ENCODE results near the gene EYS.
"Not testable (repeated sequence)": the region's sequence is repeated elsewhere in the genome, so short reads cannot be mapped to it uniquely, and the experiment has no call there.

The EYS gene

DNA sequence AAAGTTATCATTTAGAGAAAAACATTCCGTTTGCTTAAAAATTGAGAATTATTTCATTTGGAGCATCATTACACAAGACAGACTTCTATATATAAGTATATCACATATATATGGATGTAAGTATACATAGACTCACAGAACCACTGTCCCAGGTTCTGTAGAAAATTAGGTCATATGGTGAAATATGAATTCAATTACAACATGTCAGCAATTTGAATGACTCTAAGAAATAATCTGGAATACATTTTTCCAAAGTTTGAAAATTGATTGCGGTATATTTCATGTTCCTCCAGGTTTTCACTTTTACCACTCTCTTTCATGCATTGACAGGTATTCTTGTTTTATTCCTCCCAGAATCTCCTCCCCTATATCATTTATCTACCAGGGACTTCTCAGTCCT lies 1179.1 kb downstream of the EYS start:
- DNase-seq: no peak

DNA sequence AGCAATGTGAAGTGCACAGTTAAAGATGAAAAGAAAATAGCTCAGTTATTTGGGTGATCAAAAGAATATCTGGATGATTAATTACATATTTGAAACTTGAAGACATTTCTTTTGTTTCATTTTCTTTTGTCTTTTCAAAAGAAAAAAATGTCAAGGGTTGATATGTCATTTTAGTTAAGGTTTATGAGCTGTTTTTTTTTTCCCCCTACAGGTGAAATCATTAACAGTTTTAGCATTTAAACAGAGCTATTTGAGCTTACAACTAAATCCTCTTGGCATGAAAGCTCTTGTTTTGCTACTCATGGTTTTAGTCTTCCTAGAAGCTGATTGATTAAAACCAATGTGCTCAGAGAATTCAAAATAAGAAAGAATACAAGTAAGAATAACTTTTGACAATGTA lies 1184.2 kb downstream of the EYS start:
- DNase-seq: peak in 1 of 3 experiments; percentile 21

- no peak for DNase-seq
These were observed 1187.0 kb downstream of the EYS start for GRCh38 chr6:64520050-64520449.

- DNase-seq: no peak
These were observed 1190.6 kb downstream of the EYS start for GRCh38 chr6:64516393-64516792.

DNA sequence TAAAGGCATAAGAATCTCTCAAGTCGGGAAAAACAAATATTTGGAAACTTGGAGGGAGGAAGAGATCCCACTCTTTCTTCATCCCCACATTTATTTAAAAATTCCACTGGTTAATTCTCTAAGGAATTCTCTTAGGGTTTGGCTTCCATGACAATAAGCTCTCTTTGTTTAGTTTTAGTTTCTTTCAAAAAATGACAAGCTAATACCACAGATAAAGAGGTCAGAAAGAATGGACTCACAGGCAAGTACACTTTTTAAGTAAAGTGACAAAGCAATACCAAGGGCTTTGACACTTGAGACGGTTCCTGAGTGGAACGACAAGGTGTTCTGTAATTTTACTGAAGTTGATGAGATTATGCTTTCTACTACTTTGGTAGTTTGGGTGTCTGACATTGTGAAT lies 1199.4 kb downstream of the EYS start:
- DNase-seq: no peak

- no peak for DNase-seq
These were observed 1201.7 kb downstream of the EYS start for GRCh38 chr6:64505312-64505711.

DNA sequence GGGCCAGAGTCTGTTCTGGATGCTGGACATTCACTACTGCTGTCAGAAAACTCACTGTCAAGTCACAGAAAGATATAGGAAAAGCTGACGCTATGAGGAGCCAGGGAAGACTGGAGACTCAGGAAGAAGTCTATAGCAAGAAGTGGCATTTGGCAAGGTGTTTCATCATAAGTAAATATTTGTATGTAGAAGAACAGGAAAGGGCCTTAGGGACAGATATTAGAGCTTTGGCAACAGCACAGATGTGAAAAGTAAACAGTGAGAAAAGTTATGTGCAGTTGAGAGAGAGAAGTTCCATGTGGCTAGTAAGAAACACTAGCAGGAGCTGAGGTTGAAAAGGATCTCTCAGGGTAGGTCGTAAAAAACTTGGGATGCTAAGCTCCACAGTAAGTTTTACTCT lies 1202.5 kb downstream of the EYS start:
- DNase-seq: no peak

DNA sequence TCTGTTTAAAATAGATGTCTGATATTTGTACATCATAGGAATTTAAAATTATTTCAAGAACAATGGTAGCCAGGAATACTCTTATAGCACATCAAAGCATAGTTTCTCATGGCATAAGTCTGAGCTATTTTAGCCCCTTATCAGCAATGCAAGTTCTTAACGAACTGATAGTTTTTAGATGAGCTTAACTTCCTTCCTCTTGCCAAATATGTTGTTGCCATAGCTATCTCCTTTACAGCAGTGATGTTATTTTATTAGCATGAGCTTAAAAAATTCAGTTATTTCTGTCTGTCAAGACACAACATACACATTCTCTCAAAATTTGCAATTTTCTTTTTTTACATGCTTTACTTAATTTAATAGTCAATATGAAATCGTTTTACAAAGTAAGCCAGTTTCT lies 1204.2 kb downstream of the EYS start:
- no peak for DNase-seq

DNA sequence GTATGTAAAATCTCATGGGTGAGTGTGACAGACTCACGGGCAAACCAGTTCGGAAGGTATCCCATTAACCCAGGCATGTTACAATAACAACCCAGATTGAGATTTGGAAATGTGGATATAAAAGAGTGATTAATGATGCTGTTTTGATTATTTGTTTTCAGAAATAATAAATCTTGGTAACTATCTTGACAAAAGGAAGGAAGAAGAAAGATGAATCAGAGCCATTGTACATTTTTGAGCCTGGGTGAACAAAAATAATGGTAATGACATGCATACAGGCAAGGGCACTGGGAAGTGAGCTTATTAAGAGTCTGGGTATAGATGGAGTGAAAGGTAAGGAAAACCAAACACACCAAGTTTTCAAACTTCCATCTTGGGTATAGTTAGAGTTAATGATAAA lies 1209.4 kb downstream of the EYS start:
- DNase-seq: no peak

GRCh38 chr6:64489763-64490162 lies 1217.3 kb downstream of the EYS start:
- DNase-seq: peak in 1 of 3 experiments; percentile 60

DNA sequence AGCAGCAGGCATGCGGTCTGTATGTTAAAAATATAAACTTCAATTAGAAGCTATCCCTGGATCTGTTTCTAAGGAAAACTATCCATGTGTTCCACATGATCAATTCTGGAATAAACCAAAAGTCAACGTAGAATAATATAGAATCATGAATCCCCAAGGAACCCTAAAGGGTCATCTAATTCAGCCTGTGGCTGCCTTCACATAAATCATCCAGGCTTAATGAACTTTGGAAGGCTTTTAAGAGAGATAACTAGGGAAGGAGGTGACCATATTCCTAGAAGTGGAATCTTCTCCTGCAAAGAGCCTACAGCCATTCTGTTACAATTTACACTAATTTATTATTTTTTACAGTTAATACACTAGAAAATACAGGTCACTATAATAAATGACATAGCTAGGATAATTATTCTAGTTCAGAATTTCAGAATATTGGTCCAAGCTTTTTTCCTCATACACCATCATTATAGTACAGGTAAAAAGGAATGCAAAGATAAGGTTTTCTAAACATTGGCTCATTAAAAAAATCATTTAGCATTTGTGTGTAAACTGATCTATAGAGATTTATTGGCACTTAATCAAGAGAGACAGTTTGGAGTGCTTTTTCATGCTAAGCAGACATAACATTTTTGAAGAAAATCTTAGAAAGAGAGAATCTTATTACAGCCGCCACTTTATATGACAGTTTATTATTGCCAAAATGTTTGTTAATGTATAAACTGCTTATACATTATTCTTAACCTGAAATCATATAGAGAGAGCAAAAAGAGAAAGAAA lies 1220.3 kb downstream of the EYS start:
- peak in 2 of 3 experiments; percentile 5 to 68 for DNase-seq

DNA sequence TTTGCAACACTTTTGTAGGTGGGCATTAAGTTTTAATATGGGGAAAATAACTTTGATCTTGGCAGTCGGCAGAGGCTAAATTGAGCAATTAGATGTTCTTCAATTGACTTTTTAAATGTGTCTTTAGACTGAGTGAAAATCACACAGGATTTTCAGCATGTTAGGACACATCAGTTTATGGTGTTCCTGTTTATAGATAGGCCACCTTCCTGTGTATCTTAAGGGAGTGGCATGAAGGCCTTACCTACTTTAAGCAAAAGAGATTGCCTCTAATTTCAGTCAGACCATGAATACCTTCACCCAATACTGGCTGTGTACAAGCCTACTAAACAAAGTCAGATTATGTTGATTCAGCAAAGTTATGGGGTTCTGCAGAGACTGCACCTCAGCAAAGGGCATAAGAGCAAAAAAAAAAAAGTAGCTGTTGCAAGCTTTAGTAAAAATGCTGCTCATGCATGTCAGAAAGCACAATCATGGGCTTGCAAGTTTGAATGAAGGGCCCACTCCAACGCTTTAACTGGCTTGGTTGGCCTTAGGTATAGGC lies 1223.0 kb downstream of the EYS start:
- no peak for DNase-seq

GRCh38 chr6:64482631-64483030 lies 1224.4 kb downstream of the EYS start:
- no peak for DNase-seq

DNA sequence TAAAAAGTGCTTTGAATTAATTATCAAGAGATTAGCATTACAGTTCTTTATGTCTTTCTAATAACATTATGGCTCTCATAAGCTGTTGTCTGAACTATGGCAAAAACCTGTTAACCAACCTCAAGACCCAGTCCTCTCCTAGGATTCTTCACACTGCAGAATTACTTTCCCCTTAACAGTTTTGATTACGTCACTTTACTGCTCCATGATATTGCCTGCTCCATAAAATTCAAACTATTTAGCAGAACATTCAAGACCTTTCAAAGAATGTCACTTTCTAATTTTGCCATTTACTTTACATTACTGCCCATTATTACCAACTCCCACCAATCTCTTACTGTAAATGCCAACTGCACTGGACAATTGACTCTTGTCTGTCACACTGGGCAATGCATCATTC lies 1227.9 kb downstream of the EYS start:
- DNase-seq: no peak

GRCh38 chr6:64477391-64477790 lies 1229.6 kb downstream of the EYS start:
- DNase-seq: no peak

GRCh38 chr6:64476935-64477334 lies 1230.1 kb downstream of the EYS start:
- DNase-seq: no peak

DNA sequence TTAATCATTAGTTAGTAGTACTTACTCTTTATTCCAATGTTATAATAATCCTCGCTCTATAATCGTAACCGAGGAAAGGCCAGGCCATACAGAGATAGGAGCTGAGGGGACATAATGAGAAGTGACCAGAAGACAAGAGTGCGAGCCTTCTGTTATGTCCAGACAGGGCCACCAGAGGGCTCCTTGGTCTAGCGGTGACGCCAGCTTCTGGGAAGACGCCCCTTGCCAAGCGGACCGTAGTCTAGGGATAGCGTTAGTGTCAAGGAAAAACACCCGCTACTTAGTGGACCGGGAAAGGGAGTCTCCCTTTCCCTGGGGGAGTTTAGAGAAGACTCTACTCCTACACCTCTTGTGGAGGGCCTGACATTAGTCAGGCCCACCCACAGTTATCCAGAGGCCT lies 1237.6 kb downstream of the EYS start:
- not testable (repeated sequence) for DNase-seq

DNA sequence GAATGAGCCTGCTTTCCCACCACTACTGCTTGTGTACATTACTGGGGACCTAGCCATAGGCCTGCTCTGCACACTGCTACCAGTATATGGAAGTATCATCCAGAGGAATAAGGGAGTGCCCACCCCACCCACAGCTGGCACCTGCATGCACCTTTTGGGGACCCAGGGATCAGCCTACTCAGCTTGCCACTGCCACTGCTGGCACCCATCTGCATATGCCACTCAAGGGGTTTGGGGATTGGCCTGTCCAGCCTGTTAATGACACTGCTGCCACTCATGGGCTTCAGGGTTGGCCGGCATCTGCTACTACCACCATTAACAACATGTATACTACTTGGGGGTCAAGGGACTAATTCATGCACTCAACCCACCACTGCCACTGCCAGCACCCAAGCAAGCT lies 1239.4 kb downstream of the EYS start:
- DNase-seq: no peak

- DNase-seq: no peak
These were observed 1247.5 kb downstream of the EYS start for GRCh38 chr6:64459411-64459944.

DNA sequence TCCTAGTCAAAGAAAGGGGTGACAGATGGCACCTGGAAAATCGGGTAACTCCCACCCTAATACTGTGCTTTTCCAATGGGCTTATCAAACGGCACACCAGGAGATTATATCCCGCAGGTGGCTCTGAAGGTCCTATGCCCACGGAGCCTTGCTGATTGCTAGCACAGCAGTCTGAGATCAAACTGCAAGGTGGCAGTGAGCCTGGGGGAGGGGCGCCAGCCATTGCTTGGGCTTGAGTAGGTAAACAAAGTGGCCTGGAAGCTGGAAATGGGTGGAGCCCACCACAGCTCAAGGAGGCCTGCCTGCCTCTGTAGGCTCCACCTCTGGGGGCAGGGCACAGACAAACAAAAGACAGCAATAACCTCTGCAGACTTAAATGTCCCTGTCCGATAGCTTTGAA lies 1258.9 kb downstream of the EYS start:
- not testable (repeated sequence) for DNase-seq

GRCh38 chr6:64445038-64445437 lies 1262.0 kb downstream of the EYS start:
- DNase-seq: no peak

GRCh38 chr6:64439274-64439673 lies 1267.8 kb downstream of the EYS start:
- no peak for DNase-seq

DNA sequence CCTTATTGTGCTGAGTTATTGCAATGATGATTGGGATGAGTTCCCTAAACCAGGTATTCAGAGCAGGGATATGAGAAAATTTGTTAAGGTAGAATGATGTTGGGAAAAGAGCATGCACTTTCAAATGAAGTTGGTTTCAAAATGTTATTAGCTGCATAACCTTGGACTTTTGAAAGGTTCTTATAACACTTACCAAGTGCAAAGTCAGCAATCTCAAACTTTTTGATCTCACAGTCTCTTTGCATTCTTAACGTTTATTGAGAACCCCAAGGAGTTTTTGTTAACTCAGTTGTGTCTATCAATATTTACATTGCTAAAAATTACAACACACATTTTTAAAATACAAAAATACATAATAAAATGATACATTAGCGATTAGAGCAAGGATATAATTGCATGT lies 1269.0 kb downstream of the EYS start:
- DNase-seq: no peak

DNA sequence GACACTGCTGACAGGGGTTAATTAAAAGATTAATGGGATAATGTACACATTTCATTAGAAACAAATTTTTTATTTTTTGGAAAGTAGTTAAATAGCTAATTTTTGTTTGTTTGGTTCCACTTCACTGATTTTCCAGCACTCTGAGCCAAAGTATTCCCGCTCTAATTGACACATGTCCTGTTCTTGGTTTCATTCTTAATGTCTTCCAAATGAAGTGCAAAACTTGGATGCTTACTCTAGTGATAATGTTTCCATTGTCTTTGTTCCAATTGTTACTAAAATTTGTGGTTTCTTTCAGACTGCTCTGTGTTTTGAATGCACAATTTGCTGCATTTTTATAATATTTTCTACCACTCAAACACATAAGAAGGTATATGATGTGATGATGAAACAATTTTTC lies 1277.1 kb downstream of the EYS start:
- DNase-seq: no peak

GRCh38 chr6:64428186-64428585 lies 1278.8 kb downstream of the EYS start:
- DNase-seq: no peak
